ENCODE results near the gene ELAVL1. TPM values are rescaled to one million over a fixed set of nuclear protein-coding genes. Genes with fewer than 3 reads are reported as not detected.
"Not testable (repeated sequence)": the region's sequence is repeated elsewhere in the genome, so short reads cannot be mapped to it uniquely, and the experiment has no call there.

The ELAVL1 gene
- total RNA-seq, 1 donor from 2014 or later: 83.5 TPM

- Mint-ChIP-seq H3K4me3 (no peak overlapping the region), H3K4me1 (no peaks in the 10 kb centered on the region), H3K36me3 (ENCODE audit: low read depth) (no peaks in the 10 kb centered on the region), H3K27ac (no peak overlapping the region), H3K27me3 (peaks cover 8% of the 10 kb centered on the region), H3K9me3 (no peaks in the 10 kb centered on the region)
- CTCF ChIA-PET: no interaction called here
- POLR2A ChIA-PET: no interaction called here
- ATAC-seq (ENCODE audit: low read depth) (no peak), DNase-seq (no peak)
- TF ChIP-seq CTCF (IDR thresholded peaks at IDR 0.05): no peak
- intact Hi-C loops (cut with micrococcal nuclease): no loop called here
These were observed 33.8 kb upstream of the ELAVL1 start for GRCh38 chr19:8039231-8039630.

GRCh38 chr19:8038815-8039214, 33.4 kb upstream of the ELAVL1 start:
- H3K36me3 Mint-ChIP-seq (ENCODE audit: low read depth): no peaks in the 10 kb centered on the region

GRCh38 chr19:8036434-8037099, 31.1 kb upstream of the ELAVL1 start:
- POLR2A ChIA-PET: no interaction called here
- Mint-ChIP-seq H3K9me3 (no peaks in the 10 kb centered on the region), H3K4me1 (no peaks in the 10 kb centered on the region), H3K36me3 (ENCODE audit: low read depth) (no peaks in the 10 kb centered on the region), H3K27ac (no peak overlapping the region), H3K27me3 (peaks cover 11% of the 10 kb centered on the region), H3K4me3 (no peak overlapping the region)
- DNase-seq: no peak
- no peak for TF ChIP-seq CTCF (IDR thresholded peaks at IDR 0.05)
- no peak for ATAC-seq (ENCODE audit: low read depth)
- intact Hi-C loops (cut with micrococcal nuclease): no loop called here
- CTCF ChIA-PET: no interaction called here

More at GRCh38 chr19:8038815-8039214, 33.4 kb upstream of the ELAVL1 start:
- Mint-ChIP-seq H3K27ac (no peak overlapping the region), H3K4me3 (no peak overlapping the region), H3K9me3 (no peaks in the 10 kb centered on the region), H3K4me1 (no peaks in the 10 kb centered on the region), H3K27me3 (peaks cover 8% of the 10 kb centered on the region)
- TF ChIP-seq CTCF (IDR thresholded peaks at IDR 0.05): no peak
- ChIA-PET POLR2A (no interaction called here), CTCF (no interaction called here)
- intact Hi-C loops (cut with micrococcal nuclease): no loop called here
- no peak for DNase-seq
- no peak for ATAC-seq (ENCODE audit: low read depth)

GRCh38 chr19:8034178-8034525, 28.7 kb upstream of the ELAVL1 start:
- ATAC-seq (ENCODE audit: low read depth): no peak
- DNase-seq: no peak
- CTCF ChIA-PET: no interaction called here
- no peak for TF ChIP-seq CTCF (IDR thresholded peaks at IDR 0.05)
- intact Hi-C loops (cut with micrococcal nuclease): no loop called here
- no peaks in the 10 kb centered on the region for H3K36me3 Mint-ChIP-seq (ENCODE audit: low read depth)
- POLR2A ChIA-PET: no interaction called here
- peaks cover 8% of the 10 kb centered on the region for H3K27me3 Mint-ChIP-seq
- H3K9me3 Mint-ChIP-seq: no peaks in the 10 kb centered on the region
- H3K4me1 Mint-ChIP-seq: no peaks in the 10 kb centered on the region
- H3K4me3 Mint-ChIP-seq: no peak overlapping the region
- H3K27ac Mint-ChIP-seq: no peak overlapping the region

- CTCF ChIA-PET; ATAC-seq (ENCODE audit: low read depth); H3K36me3 Mint-ChIP-seq (ENCODE audit: low read depth); DNase-seq; H3K4me3 Mint-ChIP-seq; POLR2A ChIA-PET; H3K27ac Mint-ChIP-seq; H3K27me3 Mint-ChIP-seq; intact Hi-C loops (cut with micrococcal nuclease); H3K4me1 Mint-ChIP-seq; H3K9me3 Mint-ChIP-seq: not testable (repeated sequence)
These were observed 28.1 kb upstream of the ELAVL1 start for GRCh38 chr19:8033287-8034177.
